ENCODE measurements around the gene ANHX.

- no peak for TF ChIP-seq CTCF (IDR thresholded peaks at IDR 0.05; ENCODE audit: borderline replicate concordance, extremely low read depth, low read length, poor library complexity, severe bottlenecking)
- no peak for TF ChIP-seq EZH2 (IDR thresholded peaks at IDR 0.05; ENCODE audit: borderline replicate concordance, low read depth, low read length, severe bottlenecking)
These were observed 63.2 kb downstream of the ANHX start for GRCh38 chr12:133172491-133172890.
